PFSK-1 (cell line): ENCODE data around the gene DAB1.

Experiments
- FOXP2 ChIP-seq: optimal IDR thresholded peaks from 2 replicates; pipeline ENCODE3; 2011; ENCODE audit warnings: borderline replicate concordance, control low read depth, inconsistent platforms; ENCODE audit not compliant: insufficient read depth; ENCODE audit errors: extremely low read length, extremely low read depth
- POLR2AphosphoS5 ChIP-seq: IDR thresholded peaks from 2 replicates; pipeline ENCODE4 v1.6.1; 2012; ENCODE audit warnings: low read depth, mild to moderate bottlenecking, control low read depth, low read length, moderate library complexity
- REST ChIP-seq, 2 experiments: IDR thresholded peaks; 2 replicates each; pipeline versions ENCODE4 v1.6.1 to v1.8.0; 2011 to 2012; ENCODE audit warnings: low read depth in 2 of 2, low read length in 2 of 2, control low read depth in 1 of 2, inconsistent platforms in 1 of 2, mild to moderate bottlenecking in 1 of 2, moderate library complexity in 1 of 2; ENCODE audit not compliant: insufficient read depth in 1 of 2
- SIN3A ChIP-seq: IDR thresholded peaks from 2 replicates; pipeline ENCODE4 v1.6.1; 2012; ENCODE audit warnings: mild to moderate bottlenecking, low read length, moderate library complexity, borderline replicate concordance; ENCODE audit not compliant: insufficient read depth
- TAF1 ChIP-seq: IDR thresholded peaks from 2 replicates; pipeline ENCODE4 v1.6.1; 2012; ENCODE audit warnings: low read length, control low read depth, borderline replicate concordance; ENCODE audit not compliant: insufficient read depth

GRCh38 chr1:57319791-57320190, 104.1 kb downstream of the DAB1 start:
- TF ChIP-seq REST (IDR thresholded peaks at IDR 0.05; ENCODE audit: insufficient read depth in 1 of 2, low read depth in 2 of 2, low read length in 2 of 2), result no peak
- no peak for TF ChIP-seq TAF1
- TF ChIP-seq POLR2AphosphoS5, result no peak
- no peak for TF ChIP-seq SIN3A
- no peak for TF ChIP-seq FOXP2
